Right lobe of liver (tissue), 4 donors: Measurements from ENCODE around the gene IGFBP2.

ENCODE experiments used
- POLR2A ChIP-seq: fragments of 450-650 bp; IDR thresholded peaks from one replicate; pipeline ENCODE4 v1.6.1; 2017; ENCODE audit warnings: antibody characterized with exemption, mild to moderate bottlenecking
- TF ChIP-seq, protein P1 (sequence below), 4 donors: fragments of 200-600 bp in 3 of 4; fragments of 450-650 bp in 1 of 4; IDR thresholded peaks; one replicate each; pipeline versions ENCODE4 v1.5.1 to v1.8.0; 2016 to 2022; ENCODE audit warnings: antibody characterized with exemption in 4 of 4, mild to moderate bottlenecking in 2 of 4
- donor health status: DM: no; HTN: no; CAD: no.
- donor health status: DM: no; HTN: no; CAD: no.
- donor health status: DM: no; HTN: yes; CAD: no.

DNA sequence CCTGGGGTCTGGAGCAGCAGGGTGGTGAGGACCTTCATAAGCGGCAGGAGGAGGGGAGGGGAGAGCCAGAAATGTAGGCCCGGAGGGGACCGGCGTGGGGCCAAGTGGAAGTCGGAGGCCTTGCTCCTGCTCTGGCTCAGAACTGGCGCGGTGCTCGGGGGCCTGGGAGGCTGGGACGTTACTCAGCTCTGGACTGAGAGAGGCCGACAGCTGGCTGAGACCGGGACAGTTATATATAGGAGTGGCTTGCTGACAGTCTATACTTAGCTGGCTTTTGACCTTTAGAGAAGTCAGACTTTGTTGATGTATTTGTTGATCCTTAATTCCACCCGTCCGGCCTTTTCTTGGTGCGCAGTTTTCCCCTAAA, 46.4 kb downstream of the IGFBP2 start:
- TF ChIP-seq POLR2A: no peak
- TF ChIP-seq, protein P1, sequence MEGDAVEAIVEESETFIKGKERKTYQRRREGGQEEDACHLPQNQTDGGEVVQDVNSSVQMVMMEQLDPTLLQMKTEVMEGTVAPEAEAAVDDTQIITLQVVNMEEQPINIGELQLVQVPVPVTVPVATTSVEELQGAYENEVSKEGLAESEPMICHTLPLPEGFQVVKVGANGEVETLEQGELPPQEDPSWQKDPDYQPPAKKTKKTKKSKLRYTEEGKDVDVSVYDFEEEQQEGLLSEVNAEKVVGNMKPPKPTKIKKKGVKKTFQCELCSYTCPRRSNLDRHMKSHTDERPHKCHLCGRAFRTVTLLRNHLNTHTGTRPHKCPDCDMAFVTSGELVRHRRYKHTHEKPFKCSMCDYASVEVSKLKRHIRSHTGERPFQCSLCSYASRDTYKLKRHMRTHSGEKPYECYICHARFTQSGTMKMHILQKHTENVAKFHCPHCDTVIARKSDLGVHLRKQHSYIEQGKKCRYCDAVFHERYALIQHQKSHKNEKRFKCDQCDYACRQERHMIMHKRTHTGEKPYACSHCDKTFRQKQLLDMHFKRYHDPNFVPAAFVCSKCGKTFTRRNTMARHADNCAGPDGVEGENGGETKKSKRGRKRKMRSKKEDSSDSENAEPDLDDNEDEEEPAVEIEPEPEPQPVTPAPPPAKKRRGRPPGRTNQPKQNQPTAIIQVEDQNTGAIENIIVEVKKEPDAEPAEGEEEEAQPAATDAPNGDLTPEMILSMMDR (IDR thresholded peaks at IDR 0.05): no peak
